ENCODE measurements around the gene BBOX1.
"Not testable (repeated sequence)": the region's sequence is repeated elsewhere in the genome, so short reads cannot be mapped to it uniquely, and the experiment has no call there.

The BBOX1 gene

GRCh38 chr11:27084518-27084917 lies 43.9 kb downstream of the BBOX1 start:
- TF ChIP-seq POLR2A (IDR thresholded peaks at IDR 0.05; ENCODE audit: low read length) (no peak), GATA1 (IDR thresholded peaks at IDR 0.05; ENCODE audit: low read depth, low read length) (no peak)
- no peak for DNase-seq

- no peak for TF ChIP-seq POLR2A (IDR thresholded peaks at IDR 0.05; ENCODE audit: low read length)
- no peak for TF ChIP-seq GATA1 (IDR thresholded peaks at IDR 0.05; ENCODE audit: low read depth, low read length)
Observed at GRCh38 chr11:27085111-27085510, 44.5 kb downstream of the BBOX1 start.

GRCh38 chr11:27085605-27086004 lies 45.0 kb downstream of the BBOX1 start:
- TF ChIP-seq POLR2A (IDR thresholded peaks at IDR 0.05; ENCODE audit: low read length) (no peak), GATA1 (IDR thresholded peaks at IDR 0.05; ENCODE audit: low read depth, low read length) (no peak)
- DNase-seq = no peak

More at GRCh38 chr11:27085111-27085510, 44.5 kb downstream of the BBOX1 start:
- DNase-seq = no peak

- no peak for DNase-seq
- TF ChIP-seq POLR2A (IDR thresholded peaks at IDR 0.05; ENCODE audit: low read length) (no peak), GATA1 (IDR thresholded peaks at IDR 0.05; ENCODE audit: low read depth, low read length) (no peak)
Observed at GRCh38 chr11:27087432-27087831, 46.8 kb downstream of the BBOX1 start.

- DNase-seq = no peak
- TF ChIP-seq POLR2A (IDR thresholded peaks at IDR 0.05; ENCODE audit: low read length) (no peak), GATA1 (IDR thresholded peaks at IDR 0.05; ENCODE audit: low read depth, low read length) (no peak)
Observed at GRCh38 chr11:27088353-27088752, 47.7 kb downstream of the BBOX1 start.

- no peak for TF ChIP-seq GATA1 (IDR thresholded peaks at IDR 0.05; ENCODE audit: low read depth, low read length)
- TF ChIP-seq POLR2A (IDR thresholded peaks at IDR 0.05; ENCODE audit: low read length) = no peak
- no peak for DNase-seq
Observed at GRCh38 chr11:27089746-27090145, 49.1 kb downstream of the BBOX1 start.

GRCh38 chr11:27090357-27090948 lies 49.8 kb downstream of the BBOX1 start:
- not testable (repeated sequence) for DNase-seq

GRCh38 chr11:27094120-27094519 lies 53.5 kb downstream of the BBOX1 start:
- no peak for TF ChIP-seq POLR2A (IDR thresholded peaks at IDR 0.05; ENCODE audit: low read length)
- no peak for TF ChIP-seq GATA1 (IDR thresholded peaks at IDR 0.05; ENCODE audit: low read depth, low read length)
- DNase-seq = no peak

- TF ChIP-seq POLR2A (IDR thresholded peaks at IDR 0.05; ENCODE audit: low read length) = no peak
- no peak for TF ChIP-seq GATA1 (IDR thresholded peaks at IDR 0.05; ENCODE audit: low read depth, low read length)
- DNase-seq = no peak
Observed at GRCh38 chr11:27095059-27095458, 54.4 kb downstream of the BBOX1 start.

GRCh38 chr11:27095887-27096286 lies 55.3 kb downstream of the BBOX1 start:
- TF ChIP-seq POLR2A (IDR thresholded peaks at IDR 0.05; ENCODE audit: low read length) (no peak), GATA1 (IDR thresholded peaks at IDR 0.05; ENCODE audit: low read depth, low read length) (no peak)

GRCh38 chr11:27097551-27097950 lies 56.9 kb downstream of the BBOX1 start:
- no peak for DNase-seq
- TF ChIP-seq GATA1 (IDR thresholded peaks at IDR 0.05; ENCODE audit: low read depth, low read length) (no peak), POLR2A (IDR thresholded peaks at IDR 0.05; ENCODE audit: low read length) (no peak)

More at GRCh38 chr11:27095887-27096286, 55.3 kb downstream of the BBOX1 start:
- no peak for DNase-seq

GRCh38 chr11:27100534-27100933 lies 59.9 kb downstream of the BBOX1 start:
- no peak for TF ChIP-seq GATA1 (IDR thresholded peaks at IDR 0.05; ENCODE audit: low read depth, low read length)
- no peak for TF ChIP-seq POLR2A (IDR thresholded peaks at IDR 0.05; ENCODE audit: low read length)
- DNase-seq = no peak

- no peak for DNase-seq
- TF ChIP-seq GATA1 (IDR thresholded peaks at IDR 0.05; ENCODE audit: low read depth, low read length) = no peak
- no peak for TF ChIP-seq POLR2A (IDR thresholded peaks at IDR 0.05; ENCODE audit: low read length)
Observed at GRCh38 chr11:27107548-27107947, 66.9 kb downstream of the BBOX1 start.

- no peak for DNase-seq
- no peak for TF ChIP-seq POLR2A (IDR thresholded peaks at IDR 0.05; ENCODE audit: low read length)
- no peak for TF ChIP-seq GATA1 (IDR thresholded peaks at IDR 0.05; ENCODE audit: low read depth, low read length)
Observed at GRCh38 chr11:27108809-27109208, 68.2 kb downstream of the BBOX1 start.

- TF ChIP-seq GATA1 (IDR thresholded peaks at IDR 0.05; ENCODE audit: low read depth, low read length) (no peak), POLR2A (IDR thresholded peaks at IDR 0.05; ENCODE audit: low read length) (no peak)
- no peak for DNase-seq
Observed at GRCh38 chr11:27111896-27112295, 71.3 kb downstream of the BBOX1 start.

- DNase-seq = no peak
- TF ChIP-seq POLR2A (IDR thresholded peaks at IDR 0.05; ENCODE audit: low read length) (no peak), GATA1 (IDR thresholded peaks at IDR 0.05; ENCODE audit: low read depth, low read length) (no peak)
Observed at GRCh38 chr11:27112946-27113345, 72.3 kb downstream of the BBOX1 start.
